H1 (cell line): ENCODE data around the gene SLC26A9. TPM values are rescaled to one million over a fixed set of nuclear protein-coding genes. Genes with fewer than 3 reads are reported as not detected.

Experiments used
- NANOG ChIP-seq: IDR thresholded peaks from 2 replicates; pipeline ENCODE4 v1.6.1; 2011; ENCODE audit warnings: low read length, low read depth, mild to moderate bottlenecking, inconsistent platforms; ENCODE audit not compliant: insufficient read depth, poor library complexity, severe bottlenecking
- RNF2 ChIP-seq: fragments of 200-900, 300-1000 bp; sonication (generic); IDR thresholded peaks from 2 replicates; pipeline ENCODE4 v1.7.1; 2016; ENCODE audit warnings: borderline replicate concordance, low read depth, mild to moderate bottlenecking, antibody characterized with exemption, low read length; ENCODE audit not compliant: poor library complexity, severe bottlenecking; ENCODE audit errors: missing control alignments
- SP1 ChIP-seq: IDR thresholded peaks from 2 replicates; pipeline ENCODE4 v1.6.1; 2011; ENCODE audit warnings: low read depth, low read length
- polyA plus RNA-seq, 7 experiments: library from polyadenylated mRNA; depleted of rRNA in 3 of 7; stranded (reverse) in 5 of 7; unstranded in 2 of 7; fragments of >200 nt in 5 of 7; fragments of 200-250 nt in 2 of 7; gene quantifications; 1 replicate in 5 of 7; 2 replicates in 1 of 7; 4 replicates in 1 of 7; pipeline versions ENCODE4 v1.2.1 to v1.2.3, GENCODE V29; 2011 to 2013; ENCODE audit warnings: missing spikeins in 2 of 7, mixed read lengths in 2 of 7
- total RNA-seq: library from RNA; stranded (reverse); fragmentation: NEBNext Ultra II Directional; extraction: Animal tissue kit (Norgen Biotek cat#: 25700); gene quantifications from 2 replicates; pipeline ENCODE4 v1.2.1, GENCODE V29; 2021

Gene SLC26A9
- total and polyA plus RNA-seq, 2 of the 8 experiments (the other 6 are each of a cell fraction or from before 2014, with no cell fraction given): not detected

- no peak for TF ChIP-seq NANOG
- TF ChIP-seq SP1: no peak
- no peak for TF ChIP-seq RNF2
Measured at GRCh38 chr1:205927676-205928075, 15.6 kb downstream of the SLC26A9 start (continued).
